A549 (cell line): ENCODE measurements around the gene OPTN. TPM values are rescaled to one million over a fixed set of nuclear protein-coding genes. Genes with fewer than 3 reads are reported as not detected.

ENCODE experiments used
- ATAC-seq, 2 experiments: fragments of 200-7000 bp in 1 of 2; fragments of >200 bp in 1 of 2; cut with Nextera tagmentation in 1 of 2; cut with Tn5 transposase in 1 of 2; 3 replicates each; pipeline versions ENCODE4 v1.8.0 to v1.9.1; 2018 to 2020; ENCODE audit warnings: mild to moderate bottlenecking in 1 of 2, moderate library complexity in 1 of 2
- CTCF ChIA-PET: fragments of 300-600 bp; sonication (Branson Sonifier 250); formaldehyde crosslinking; extraction: SDS; loops from one replicate; lab custom pipeline; 2021; ENCODE audit warnings: antibody characterized with exemption, inconsistent platforms; lab: Yijun Ruan, JAX
- POLR2A ChIA-PET: fragments of 350-600 bp; formaldehyde crosslinking; extraction: SDS; loops from one replicate; lab custom pipeline; 2021; ENCODE audit warnings: antibody characterized with exemption, inconsistent platforms; lab: Yijun Ruan, JAX
- DNase-seq, 2 experiments: peaks; one replicate each; pipeline versions ENCODE4 v3.0.0 to v3.0.0-alpha.2; 2011 to 2016; ENCODE audit warnings: low read depth in 1 of 2, low spot score in 1 of 2
- FAIRE-seq: peaks from 2 replicates; lab custom pipeline; 2011; peaks lifted over from hg19 to GRCh38; lab: Jason Lieb, UNC
- H3K27ac ChIP-seq, 2 experiments: fragments of >200 bp; sonication (Bioruptor Twin); formaldehyde crosslinking; 3 replicates each; pipeline ENCODE4 v1.5.1; 2016 to 2017
- H3K4me1 ChIP-seq: fragments of >200 bp; sonication (Bioruptor Twin); formaldehyde crosslinking; 3 replicates; pipeline ENCODE4 v1.6.1; 2016
- H3K4me2 ChIP-seq: fragments of >200 bp; sonication (Bioruptor Twin); formaldehyde crosslinking; 3 replicates; pipeline ENCODE4 v1.6.1; 2016
- H3K4me3 ChIP-seq: fragments of >200 bp; sonication (Bioruptor Twin); formaldehyde crosslinking; 3 replicates; pipeline ENCODE4 v1.5.1; 2016
- H3K9me3 ChIP-seq: fragments of >200 bp; sonication (Bioruptor Twin); formaldehyde crosslinking; 3 replicates; pipeline ENCODE4 v1.6.1; 2016
- CBX2 ChIP-seq: fragments of 200-600 bp; sonication (generic); IDR thresholded peaks from 2 replicates; pipeline ENCODE4 v1.6.1; 2016; ENCODE audit warnings: low read depth, mild to moderate bottlenecking, borderline replicate concordance
- CEBPB ChIP-seq, 2 experiments: fragments of >200 bp in 1 of 2; sonication (Bioruptor Twin) in 1 of 2; formaldehyde crosslinking in 1 of 2; IDR thresholded peaks; 2 replicates each; pipeline ENCODE4 v1.6.1; 2012 to 2016
- CHD2 ChIP-seq: fragments of 150-350 bp; IDR thresholded peaks from 2 replicates; pipeline ENCODE4 v1.6.1; 2014; ENCODE audit warnings: low read length; ENCODE audit not compliant: partially characterized antibody
- EP300 ChIP-seq, 2 experiments: fragments of >200 bp; sonication (Bioruptor Twin); formaldehyde crosslinking; IDR thresholded peaks; 2 replicates in 1 of 2; 3 replicates in 1 of 2; pipeline ENCODE4 v1.6.1; 2016 to 2017
- ESRRA ChIP-seq: fragments of 150-350 bp; IDR thresholded peaks from 2 replicates; pipeline ENCODE4 v1.6.1; 2014; ENCODE audit warnings: mild to moderate bottlenecking, low read length, borderline replicate concordance
- FOSB ChIP-seq: fragments of 250-450 bp; sonication (Bioruptor Pico); IDR thresholded peaks from 2 replicates; pipeline ENCODE4 v1.5.0; 2020; ENCODE audit warnings: mild to moderate bottlenecking, moderate library complexity
- FOXS1 ChIP-seq: fragments of 250-450 bp; sonication (Bioruptor Pico); IDR thresholded peaks from 2 replicates; pipeline ENCODE4 v1.5.0; 2020; ENCODE audit warnings: mild to moderate bottlenecking, moderate library complexity
- HDAC2 ChIP-seq: fragments of 200-600 bp; sonication (generic); IDR thresholded peaks from 2 replicates; pipeline ENCODE4 v1.6.1; 2016
- HEYL ChIP-seq: fragments of 250-450 bp; sonication (Bioruptor Pico); IDR thresholded peaks from 2 replicates; pipeline ENCODE4 v1.8.0; 2021; ENCODE audit warnings: mild to moderate bottlenecking, moderate library complexity
- HOXA7 ChIP-seq: fragments of 250-450 bp; sonication (Bioruptor Pico); IDR thresholded peaks from 2 replicates; pipeline ENCODE4 v1.5.0; 2020; ENCODE audit warnings: mild to moderate bottlenecking, moderate library complexity
- JUN ChIP-seq, 2 experiments: fragments of >200 bp; sonication (Bioruptor Twin); formaldehyde crosslinking; IDR thresholded peaks; 2 replicates in 1 of 2; 3 replicates in 1 of 2; pipeline ENCODE4 v1.6.1; 2016 to 2017
- JUNB ChIP-seq: fragments of >200 bp; sonication (Bioruptor Twin); formaldehyde crosslinking; IDR thresholded peaks from 2 replicates; pipeline ENCODE4 v1.6.1; 2016
- KDM1A ChIP-seq: fragments of 200-600 bp; sonication (generic); IDR thresholded peaks from 2 replicates; pipeline ENCODE4 v1.6.1; 2016; ENCODE audit warnings: low read depth, mild to moderate bottlenecking
- KDM5A ChIP-seq: fragments of 200-600 bp; sonication (generic); IDR thresholded peaks from 2 replicates; pipeline ENCODE4 v1.6.1; 2016; ENCODE audit warnings: antibody characterized with exemption, mild to moderate bottlenecking
- MAZ ChIP-seq: fragments of 150-350 bp; IDR thresholded peaks from 2 replicates; pipeline ENCODE4 v1.6.1; 2014; ENCODE audit warnings: antibody characterized with exemption, low read depth, low read length, borderline replicate concordance
- MYC ChIP-seq: IDR thresholded peaks from 2 replicates; pipeline ENCODE4 v1.6.1; 2012; ENCODE audit warnings: mild to moderate bottlenecking, inconsistent platforms, low read length, improper control_type of control experiment, borderline replicate concordance
- NFE2L2 ChIP-seq: fragments of 150-350 bp; conservative IDR thresholded peaks from 2 replicates; pipeline ENCODE4 v1.6.1; 2014; ENCODE audit warnings: low read length
- PHF8 ChIP-seq: fragments of 200-600 bp; sonication (generic); IDR thresholded peaks from 2 replicates; pipeline ENCODE4 v1.6.1; 2016; ENCODE audit warnings: low read depth, mild to moderate bottlenecking, antibody characterized with exemption, moderate library complexity, borderline replicate concordance
- RAD21 ChIP-seq, 2 experiments: fragments of >200 bp in 1 of 2; sonication (Bioruptor Twin) in 1 of 2; formaldehyde crosslinking in 1 of 2; IDR thresholded peaks in 1 of 2; conservative IDR thresholded peaks in 1 of 2; 2 replicates in 1 of 2; 3 replicates in 1 of 2; pipeline ENCODE4 v1.6.1; 2012 to 2018; ENCODE audit warnings: inconsistent platforms in 1 of 2
- RARB ChIP-seq: fragments of 250-450 bp; sonication (Bioruptor Pico); IDR thresholded peaks from 2 replicates; pipeline ENCODE4 v1.8.0; 2021; ENCODE audit warnings: mild to moderate bottlenecking, moderate library complexity
- RCOR1 ChIP-seq: fragments of 150-350 bp; IDR thresholded peaks from 2 replicates; pipeline ENCODE4 v1.6.1; 2014; ENCODE audit warnings: antibody characterized with exemption, low read length, low read depth
- RFX5 ChIP-seq: fragments of 450-650 bp; IDR thresholded peaks from 2 replicates; pipeline ENCODE4 v1.7.1; 2014; ENCODE audit warnings: antibody characterized with exemption, mild to moderate bottlenecking, moderate library complexity
- SREBF2 ChIP-seq: fragments of 450-650 bp; IDR thresholded peaks from 2 replicates; pipeline ENCODE4 v1.6.1; 2014; ENCODE audit warnings: mild to moderate bottlenecking, moderate library complexity
- TFCP2L1 ChIP-seq: fragments of 250-450 bp; sonication (Bioruptor Pico); IDR thresholded peaks from 2 replicates; pipeline ENCODE4 v1.5.0; 2021; ENCODE audit warnings: mild to moderate bottlenecking
- ZNF302 ChIP-seq: fragments of 250-450 bp; sonication (Bioruptor Pico); IDR thresholded peaks from 2 replicates; pipeline ENCODE4 v1.9.0; 2021; ENCODE audit warnings: inconsistent platforms, mild to moderate bottlenecking, moderate library complexity
- WGBS: methylation state at CpG from one replicate; pipeline ENCODE4 v1.1.6; 2017; ENCODE audit errors: missing lambda C conversion rate; 5-methylcytosine and 5-hydroxymethylcytosine counted together
- polyA plus RNA-seq, 4 experiments: library from polyadenylated mRNA; depleted of rRNA in 3 of 4; stranded (reverse); fragments of >200 nt; fragmentation: RNase III in 1 of 4; extraction: RNeasy Plus Mini Kit Qiagen cat#74134 plus additional on column Dnase treatment in 1 of 4; gene quantifications; 2 replicates in 3 of 4; 3 replicates in 1 of 4; pipeline ENCODE4 v1.2.3, GENCODE V29; 2011 to 2017
- TF ChIP-seq, protein P1 (sequence below): fragments of 250-450 bp; sonication (Bioruptor Pico); IDR thresholded peaks from 2 replicates; pipeline ENCODE4 v1.5.0; 2021; ENCODE audit warnings: mild to moderate bottlenecking, moderate library complexity, borderline replicate concordance
- TF ChIP-seq, protein P2 (sequence below): fragments of 200-600 bp; sonication (generic); IDR thresholded peaks from 2 replicates; pipeline ENCODE4 v1.6.1; 2016; ENCODE audit warnings: antibody characterized with exemption, mild to moderate bottlenecking, moderate library complexity
- TF ChIP-seq, protein P3 (sequence below): IDR thresholded peaks from 2 replicates; pipeline ENCODE4 v1.6.1; 2012

The OPTN gene
- polyA plus RNA-seq, 2 of the 4 experiments (the other 2 are of a cell fraction): 31.8 to 33.2 TPM

DNA sequence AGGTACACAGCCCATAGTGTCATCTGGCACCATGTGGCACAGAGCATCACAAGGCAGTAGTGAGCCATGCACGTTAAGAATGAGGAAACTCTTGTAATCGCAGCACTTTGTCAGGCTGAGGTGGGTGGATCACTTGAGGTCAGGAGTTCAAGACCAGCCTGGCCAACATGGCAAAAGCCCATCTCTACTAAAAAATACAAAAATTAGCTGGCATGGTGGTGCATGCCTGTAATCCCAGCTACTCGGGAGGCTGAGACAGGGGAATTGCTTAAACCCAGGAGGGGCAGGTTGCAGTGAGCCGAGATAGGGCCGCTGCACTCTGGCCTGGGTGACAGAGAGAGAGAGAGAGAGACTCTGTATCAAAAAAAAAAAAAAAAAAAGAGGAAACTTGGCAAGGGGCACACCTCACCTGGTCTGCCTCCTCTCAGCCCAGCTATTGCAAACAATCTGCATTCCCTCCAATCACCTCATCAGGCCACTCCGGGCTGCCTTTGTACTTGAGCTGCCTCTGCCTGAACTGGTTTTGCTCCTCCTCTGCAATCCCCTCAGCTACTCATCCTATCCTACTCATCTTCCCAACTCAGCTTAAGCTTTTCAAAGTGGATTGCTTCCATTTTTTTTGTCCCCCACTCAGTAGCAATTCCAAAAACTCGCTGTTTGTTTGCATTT lies 46.0 kb upstream of the OPTN start:
- H3K27ac ChIP-seq: no peak overlapping the region
- ATAC-seq (no peak), FAIRE-seq (no peak), DNase-seq (no peak)
- 58% methylated on average over 7 of the region's 7 CpGs for WGBS
- no peak overlapping the region for H3K4me3 ChIP-seq
- H3K4me2 ChIP-seq: no peak overlapping the region
- ChIA-PET CTCF (interaction anchor here (0.7 to 2.5 kb wide), 5 partner anchors 46 to 805 kb away, joined by 3 to 7 read pairs (median 7); partner anchors contain the start of gene OPTN), POLR2A (interaction anchor here (0.6 kb wide), 1 partner anchor 357 kb away, joined by 10 read pairs; no protein-coding TSS in a partner anchor)
- H3K4me1 ChIP-seq: no peaks in the 10 kb centered on the region
- TF ChIP-seq JUNB (no peak), HDAC2 (no peak), NFE2L2 (no peak), JUN (IDR thresholded peaks at IDR 0.05) (no peak), HEYL (CRISPR knock-in tag) (no peak), RARB (CRISPR knock-in tag) (no peak), KDM5A (no peak), PHF8 (no peak), HOXA7 (no peak), CHD2 (no peak), SREBF2 (no peak), CBX2 (no peak)
- TF ChIP-seq, protein P1, sequence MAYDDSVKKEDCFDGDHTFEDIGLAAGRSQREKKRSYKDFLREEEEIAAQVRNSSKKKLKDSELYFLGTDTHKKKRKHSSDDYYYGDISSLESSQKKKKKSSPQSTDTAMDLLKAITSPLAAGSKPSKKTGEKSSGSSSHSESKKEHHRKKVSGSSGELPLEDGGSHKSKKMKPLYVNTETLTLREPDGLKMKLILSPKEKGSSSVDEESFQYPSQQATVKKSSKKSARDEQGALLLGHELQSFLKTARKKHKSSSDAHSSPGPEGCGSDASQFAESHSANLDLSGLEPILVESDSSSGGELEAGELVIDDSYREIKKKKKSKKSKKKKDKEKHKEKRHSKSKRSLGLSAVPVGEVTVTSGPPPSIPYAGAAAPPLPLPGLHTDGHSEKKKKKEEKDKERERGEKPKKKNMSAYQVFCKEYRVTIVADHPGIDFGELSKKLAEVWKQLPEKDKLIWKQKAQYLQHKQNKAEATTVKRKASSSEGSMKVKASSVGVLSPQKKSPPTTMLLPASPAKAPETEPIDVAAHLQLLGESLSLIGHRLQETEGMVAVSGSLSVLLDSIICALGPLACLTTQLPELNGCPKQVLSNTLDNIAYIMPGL (CRISPR knock-in tag): no peak
- TF ChIP-seq, all 56 proteins: peak for 0
- H3K9me3 ChIP-seq: no peaks in the 10 kb centered on the region

DNA sequence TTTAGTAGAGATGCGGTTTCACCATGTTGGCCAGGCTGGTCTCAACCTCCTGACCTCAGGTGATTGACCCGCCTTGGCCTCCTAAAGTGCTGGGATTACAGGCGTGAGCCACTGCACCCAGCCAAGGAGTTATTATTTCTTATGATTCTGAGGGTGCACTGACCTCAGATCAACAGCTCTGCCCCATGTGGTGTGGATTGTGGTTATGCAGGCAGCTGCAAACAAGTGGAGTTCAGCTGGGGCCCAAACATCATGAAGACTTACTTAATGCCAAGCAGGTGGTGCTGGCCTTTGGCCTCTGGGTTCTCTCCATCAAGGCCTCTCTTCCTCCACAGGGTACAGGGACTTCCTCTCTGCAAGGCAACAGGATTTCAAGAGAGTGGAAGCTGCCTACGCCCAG lies 45.1 kb upstream of the OPTN start:
- 55% methylated on average over 4 of the region's 4 CpGs for WGBS
- CTCF ChIA-PET: interaction anchor here (0.6 to 2.8 kb wide), 10 partner anchors 8 to 1554 kb away, joined by 3 to 17 read pairs (median 6); partner anchors contain the start of gene OPTN

More for the DNA sequence above, 45.1 kb upstream of the OPTN start:
- TF ChIP-seq, protein P2, sequence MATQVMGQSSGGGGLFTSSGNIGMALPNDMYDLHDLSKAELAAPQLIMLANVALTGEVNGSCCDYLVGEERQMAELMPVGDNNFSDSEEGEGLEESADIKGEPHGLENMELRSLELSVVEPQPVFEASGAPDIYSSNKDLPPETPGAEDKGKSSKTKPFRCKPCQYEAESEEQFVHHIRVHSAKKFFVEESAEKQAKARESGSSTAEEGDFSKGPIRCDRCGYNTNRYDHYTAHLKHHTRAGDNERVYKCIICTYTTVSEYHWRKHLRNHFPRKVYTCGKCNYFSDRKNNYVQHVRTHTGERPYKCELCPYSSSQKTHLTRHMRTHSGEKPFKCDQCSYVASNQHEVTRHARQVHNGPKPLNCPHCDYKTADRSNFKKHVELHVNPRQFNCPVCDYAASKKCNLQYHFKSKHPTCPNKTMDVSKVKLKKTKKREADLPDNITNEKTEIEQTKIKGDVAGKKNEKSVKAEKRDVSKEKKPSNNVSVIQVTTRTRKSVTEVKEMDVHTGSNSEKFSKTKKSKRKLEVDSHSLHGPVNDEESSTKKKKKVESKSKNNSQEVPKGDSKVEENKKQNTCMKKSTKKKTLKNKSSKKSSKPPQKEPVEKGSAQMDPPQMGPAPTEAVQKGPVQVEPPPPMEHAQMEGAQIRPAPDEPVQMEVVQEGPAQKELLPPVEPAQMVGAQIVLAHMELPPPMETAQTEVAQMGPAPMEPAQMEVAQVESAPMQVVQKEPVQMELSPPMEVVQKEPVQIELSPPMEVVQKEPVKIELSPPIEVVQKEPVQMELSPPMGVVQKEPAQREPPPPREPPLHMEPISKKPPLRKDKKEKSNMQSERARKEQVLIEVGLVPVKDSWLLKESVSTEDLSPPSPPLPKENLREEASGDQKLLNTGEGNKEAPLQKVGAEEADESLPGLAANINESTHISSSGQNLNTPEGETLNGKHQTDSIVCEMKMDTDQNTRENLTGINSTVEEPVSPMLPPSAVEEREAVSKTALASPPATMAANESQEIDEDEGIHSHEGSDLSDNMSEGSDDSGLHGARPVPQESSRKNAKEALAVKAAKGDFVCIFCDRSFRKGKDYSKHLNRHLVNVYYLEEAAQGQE: no peak
- TF ChIP-seq JUNB (no peak), TFCP2L1 (CRISPR knock-in tag) (no peak), ESRRA (no peak), RAD21 (conservative IDR thresholded peaks at IDR 0.05 in 1 of 2, IDR thresholded peaks at IDR 0.05 in 1 of 2) (no peak), KDM5A (no peak), FOSB (CRISPR knock-in tag) (no peak), ZNF302 (CRISPR knock-in tag) (no peak), MAZ (no peak), RFX5 (no peak), RCOR1 (no peak), KDM1A (no peak), MYC (no peak), RARB (CRISPR knock-in tag) (no peak), JUN (IDR thresholded peaks at IDR 0.05) (no peak), EP300 (IDR thresholded peaks at IDR 0.05) (no peak), FOXS1 (CRISPR knock-in tag) (no peak), CEBPB (IDR thresholded peaks at IDR 0.05) (no peak)
- TF ChIP-seq, protein P3, sequence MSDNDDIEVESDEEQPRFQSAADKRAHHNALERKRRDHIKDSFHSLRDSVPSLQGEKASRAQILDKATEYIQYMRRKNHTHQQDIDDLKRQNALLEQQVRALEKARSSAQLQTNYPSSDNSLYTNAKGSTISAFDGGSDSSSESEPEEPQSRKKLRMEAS: no peak
- Histone ChIP-seq H3K27ac (no peak overlapping the region), H3K9me3 (no peaks in the 10 kb centered on the region), H3K4me3 (no peak overlapping the region), H3K4me1 (no peaks in the 10 kb centered on the region), H3K4me2 (no peak overlapping the region)
- DNase-seq: no peak
- ATAC-seq: no peak
- POLR2A ChIA-PET: no interaction called here
- no peak for FAIRE-seq
